GM21619 (cell line): Measurements from ENCODE around the gene HSPB8.
"Not testable (repeated sequence)": the region's sequence is repeated elsewhere in the genome, so short reads cannot be mapped to it uniquely, and the experiment has no call there.

Source experiments
- ATAC-seq: cut with Tn5 transposase; IDR thresholded peaks from one replicate; pipeline ENCODE4 v1.9.1; 2021; ENCODE audit not compliant: unreplicated experiment

HSPB8 gene

GRCh38 chr12:119204671-119205285, 26.0 kb downstream of the HSPB8 start:
- no peak for ATAC-seq

- ATAC-seq, result no peak
Observed at GRCh38 chr12:119206348-119207062, 27.8 kb downstream of the HSPB8 start.

DNA sequence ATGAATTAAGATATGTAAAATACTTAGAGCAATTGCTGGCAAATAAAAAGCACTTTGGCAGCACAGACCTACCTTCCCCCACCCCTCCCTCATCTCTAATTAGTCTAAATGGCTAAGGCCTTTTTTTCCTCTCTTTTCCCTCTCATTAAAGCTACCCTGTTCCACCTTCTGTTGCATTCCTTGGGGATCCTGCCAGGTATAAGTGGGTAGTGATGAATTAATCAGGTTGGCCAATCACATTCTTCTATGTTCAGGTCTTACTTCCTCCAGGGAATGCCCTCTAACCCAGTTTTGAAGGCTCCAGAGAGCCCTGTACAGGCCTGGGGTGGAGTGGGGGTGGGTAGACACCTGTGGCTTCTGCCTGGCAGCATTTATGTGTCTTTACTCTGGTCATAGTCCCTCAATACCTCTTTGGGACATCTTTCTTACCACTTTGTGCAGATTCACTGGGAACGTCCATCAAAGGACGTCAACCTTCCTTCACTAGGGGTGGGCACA, 28.4 kb downstream of the HSPB8 start:
- no peak for ATAC-seq

- ATAC-seq, result no peak
Observed at GRCh38 chr12:119208626-119209061, 29.9 kb downstream of the HSPB8 start.

DNA sequence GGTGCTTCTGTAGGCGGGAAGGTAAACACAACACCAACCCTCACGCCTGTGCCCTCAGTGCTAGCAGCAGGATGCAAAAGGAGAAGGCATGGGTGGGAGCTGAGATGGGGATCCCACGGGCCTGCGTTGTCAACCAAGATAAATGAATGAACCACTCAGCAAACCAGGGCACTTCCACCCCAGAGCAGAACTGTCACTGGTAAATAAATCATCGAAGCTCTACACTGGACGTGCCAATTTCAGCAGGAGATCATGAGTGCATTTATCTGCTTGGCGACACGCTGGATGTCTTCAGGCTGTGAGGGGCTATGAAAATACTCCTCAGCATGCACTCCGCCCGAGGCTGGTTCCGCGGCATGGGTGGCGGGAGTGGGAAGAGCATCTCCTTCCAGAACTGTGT, 33.2 kb downstream of the HSPB8 start:
- ATAC-seq, result no peak

- ATAC-seq, result no peak
Observed at GRCh38 chr12:119216084-119216483, 37.4 kb downstream of the HSPB8 start.

DNA sequence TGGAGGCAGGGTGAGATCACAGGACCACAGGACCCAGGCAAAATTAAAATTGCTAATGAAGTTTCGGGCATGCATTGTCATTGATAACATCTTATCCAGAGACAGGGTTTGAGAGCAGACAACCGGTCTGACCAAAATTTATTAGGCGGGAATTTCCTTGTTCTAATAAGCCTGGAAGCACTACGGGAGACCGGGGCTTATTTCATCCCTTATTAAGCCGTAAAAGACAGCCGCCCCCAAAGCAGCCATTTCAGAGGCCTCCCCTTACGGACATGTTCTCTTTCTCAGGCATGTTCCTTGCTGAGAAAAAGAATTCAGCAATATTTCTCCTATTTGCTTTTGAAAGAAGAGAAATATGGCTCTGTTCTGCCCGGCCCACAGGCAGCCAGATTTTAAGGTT, 40.1 kb downstream of the HSPB8 start:
- not testable (repeated sequence) for ATAC-seq

GRCh38 chr12:119222222-119222951, 43.7 kb downstream of the HSPB8 start:
- no peak for ATAC-seq

DNA sequence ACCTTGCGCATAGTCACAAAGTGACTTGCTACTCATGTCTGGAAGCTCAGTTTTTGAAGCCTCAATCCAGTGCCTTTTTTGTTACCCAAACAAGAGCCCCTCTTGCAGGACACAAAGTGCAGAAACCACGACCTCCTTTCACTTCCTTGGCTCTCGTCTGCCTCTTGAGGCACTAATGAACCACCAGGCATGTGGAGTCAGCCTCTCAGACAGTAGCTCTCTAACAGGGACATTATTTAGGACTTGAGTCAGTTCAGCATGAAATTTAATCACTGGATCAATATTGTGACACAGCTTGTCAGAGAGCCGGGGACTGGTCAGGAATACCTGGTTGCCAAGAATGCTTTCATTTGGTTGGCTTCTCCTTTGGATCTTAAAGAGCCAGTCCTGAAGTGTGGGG, 46.7 kb downstream of the HSPB8 start:
- no peak for ATAC-seq

DNA sequence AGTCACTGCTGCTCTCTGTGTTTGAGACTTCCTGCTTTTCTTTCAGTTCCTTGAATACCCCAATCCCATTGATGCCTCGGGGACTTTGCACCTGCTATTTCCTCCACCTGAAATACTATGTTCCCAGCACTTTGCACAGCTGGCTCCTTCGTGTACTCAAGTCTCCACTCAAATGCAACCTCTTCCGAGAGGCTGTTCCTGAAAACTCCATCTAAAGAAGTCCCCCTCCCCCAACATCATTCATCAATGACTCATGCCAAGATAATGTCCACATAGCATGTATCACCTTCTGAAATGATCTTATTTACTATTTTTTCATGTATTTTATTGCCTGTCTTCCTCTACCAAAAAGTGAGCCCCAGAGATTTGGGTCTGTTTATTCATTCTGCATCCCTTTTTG, 48.6 kb downstream of the HSPB8 start:
- ATAC-seq, result no peak

DNA sequence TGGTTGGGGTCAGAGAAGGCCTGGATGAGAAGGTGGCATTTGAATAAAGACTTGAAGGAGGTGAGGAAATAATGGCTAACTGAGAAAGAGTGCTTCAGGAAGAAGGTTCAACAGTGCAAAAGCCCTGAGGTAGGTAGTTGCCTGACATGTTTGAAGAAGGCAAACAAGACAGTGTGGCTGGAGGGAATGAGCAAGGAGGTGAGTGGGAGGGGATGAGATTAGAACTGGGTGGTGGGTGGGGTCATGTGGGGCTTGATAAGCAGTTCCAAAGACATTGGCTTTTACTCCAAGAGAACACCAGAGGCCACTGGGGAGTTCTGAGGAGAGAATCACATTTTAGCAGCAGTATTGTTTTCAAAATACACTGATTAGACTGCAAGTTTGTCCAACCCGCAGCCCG, 50.5 kb downstream of the HSPB8 start:
- no peak for ATAC-seq

DNA sequence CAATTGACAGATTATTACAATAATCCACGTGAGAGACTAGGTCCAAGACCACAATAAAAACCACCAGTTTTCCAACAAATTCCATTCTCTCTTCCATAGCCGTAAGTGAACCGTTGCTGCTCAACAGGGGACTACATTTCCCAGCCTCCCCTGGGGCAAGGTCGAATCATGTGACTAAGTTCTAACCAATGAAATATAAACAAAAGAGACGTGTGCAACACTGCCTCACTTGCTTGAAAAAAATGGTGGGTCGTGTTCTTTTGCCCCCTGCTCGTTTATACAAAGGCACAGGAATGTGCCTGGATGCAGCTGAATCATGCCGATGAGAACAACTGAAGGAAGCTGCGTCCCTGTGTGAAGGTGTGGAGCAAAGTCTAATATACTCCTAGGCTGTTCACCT, 51.1 kb downstream of the HSPB8 start:
- ATAC-seq, result no peak

DNA sequence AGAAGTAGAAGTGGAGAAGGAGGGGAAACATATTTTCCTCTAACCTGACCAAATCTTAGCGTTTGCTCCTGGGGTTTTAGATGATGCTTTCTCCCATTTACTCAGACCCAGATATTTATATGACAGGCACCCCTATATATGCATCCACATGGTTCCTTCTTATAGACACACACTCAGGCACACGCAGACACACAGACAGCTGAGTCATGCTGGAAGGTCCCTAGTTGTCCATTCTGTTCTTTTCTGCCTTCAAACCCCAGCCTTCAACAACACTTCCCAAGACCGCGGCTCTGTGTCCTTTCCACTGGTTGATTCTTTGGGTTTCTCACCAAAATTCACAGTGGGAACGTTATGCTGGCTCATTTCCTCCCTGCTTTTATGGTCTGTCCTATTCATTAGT, 52.1 kb downstream of the HSPB8 start:
- no peak for ATAC-seq

DNA sequence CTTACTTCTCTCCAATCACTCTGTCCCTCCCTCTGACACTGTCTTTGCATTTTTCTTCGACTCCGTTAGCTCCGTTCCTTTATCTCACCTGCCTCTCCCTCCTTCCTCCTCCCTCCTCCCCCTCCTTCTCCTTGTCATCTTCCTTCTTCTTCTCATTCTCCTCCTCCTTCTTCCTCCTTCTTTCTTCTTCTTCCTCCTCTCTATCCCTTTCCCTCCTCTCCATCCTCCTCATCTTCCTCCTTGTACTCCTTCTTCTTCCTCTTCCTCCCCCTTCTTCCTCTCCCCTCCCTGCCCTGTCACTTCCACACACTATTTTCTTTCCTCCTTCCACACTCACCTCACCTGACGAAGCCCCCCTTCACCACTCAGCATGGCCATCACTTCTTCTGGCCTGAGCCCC, 53.0 kb downstream of the HSPB8 start:
- ATAC-seq, result no peak

GRCh38 chr12:119235197-119235751, 56.5 kb downstream of the HSPB8 start:
- no peak for ATAC-seq

DNA sequence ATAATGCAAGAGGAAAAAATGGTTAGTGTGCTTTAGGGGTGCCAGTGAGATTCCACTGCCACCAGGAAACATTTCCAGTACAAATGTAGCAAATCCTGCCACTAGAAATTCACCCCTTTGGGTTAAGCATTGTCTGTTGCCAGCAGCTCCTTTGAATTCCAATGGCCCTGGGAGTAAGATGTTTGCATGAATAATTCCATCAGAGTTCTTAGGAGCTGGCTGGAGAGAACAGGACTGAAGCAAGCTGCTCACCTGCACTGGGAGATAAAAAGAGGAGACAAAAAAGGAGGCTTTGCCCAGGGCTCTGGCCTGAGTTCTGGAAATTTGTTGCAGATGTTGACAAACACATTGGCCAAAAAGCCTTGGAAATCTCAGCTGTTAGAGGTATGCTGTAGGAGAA, 57.6 kb downstream of the HSPB8 start:
- ATAC-seq, result no peak

GRCh38 chr12:119239040-119239439, 60.3 kb downstream of the HSPB8 start:
- ATAC-seq, result no peak

GRCh38 chr12:119241049-119241448, 62.3 kb downstream of the HSPB8 start:
- no peak for ATAC-seq

GRCh38 chr12:119241580-119242169, 62.9 kb downstream of the HSPB8 start:
- ATAC-seq, result no peak
